Ovary (tissue), 9 donors: ENCODE results near the gene PHLDB1. TPM values are rescaled to one million over a fixed set of nuclear protein-coding genes. Genes with fewer than 3 reads are reported as not detected.
"Not testable (repeated sequence)": the region's sequence is repeated elsewhere in the genome, so short reads cannot be mapped to it uniquely, and the experiment has no call there.

Experiments used
- DNase-seq, 5 donors: peaks; one replicate each; pipeline ENCODE4 v3.0.0-alpha.2; 2019 to 2020
- H3K27ac ChIP-seq, 2 donors: fragments of 200-600 bp; one replicate each; pipeline versions ENCODE4 v1.5.1 to v1.8.0; 2019 to 2022
- H3K27me3 ChIP-seq: fragments of 200-600 bp; one replicate; pipeline ENCODE4 v1.8.0; 2022
- H3K36me3 ChIP-seq: fragments of 200-600 bp; sonication (generic); one replicate; pipeline ENCODE4 v1.5.1; 2019
- H3K4me1 ChIP-seq: one replicate; pipeline ENCODE4 v1.8.1; 2013; ENCODE audit warnings: mild to moderate bottlenecking, moderate library complexity; ENCODE audit not compliant: insufficient read depth
- H3K4me3 ChIP-seq: fragments of 200-600 bp; sonication (generic); one replicate; pipeline ENCODE4 v1.5.1; 2017
- H3K9me3 ChIP-seq, 2 donors: fragments of 200-600 bp in 1 of 2; sonication (generic) in 1 of 2; one replicate each; pipeline versions ENCODE4 v1.5.1 to v1.8.1; 2013 to 2019; ENCODE audit warnings: mild to moderate bottlenecking in 1 of 2, moderate library complexity in 1 of 2
- CTCF ChIP-seq, 3 donors: fragments of 450-650 bp in 2 of 3; fragments of 200-600 bp in 1 of 3; IDR thresholded peaks; one replicate each; pipeline versions ENCODE4 v1.5.1 to v1.8.0; 2016 to 2022; ENCODE audit warnings: antibody characterized with exemption in 3 of 3, mild to moderate bottlenecking in 1 of 3
- EP300 ChIP-seq: sonication (generic); formaldehyde crosslinking; IDR thresholded peaks from one replicate; pipeline ENCODE4 v1.6.1; 2017; ENCODE audit warnings: antibody characterized with exemption
- POLR2A ChIP-seq: fragments of 450-650 bp; IDR thresholded peaks from one replicate; pipeline ENCODE4 v1.6.1; 2017; ENCODE audit warnings: antibody characterized with exemption, mild to moderate bottlenecking, moderate library complexity
- WGBS, 3 donors: extraction: QIAGEN DNeasy Blood & Tissue Kit in 1 of 3; methylation state at CpG; one replicate each; pipeline versions ENCODE4 v1.1.5 to v1.1.7; 2013 to 2017; 5-methylcytosine and 5-hydroxymethylcytosine counted together
- intact Hi-C, 4 donors: fragments of 100-400 bp; cut with DNase I; formaldehyde crosslinking; loops; one replicate each; pipeline versions ENCODE4 v1.11.0 to v1.15.1; 2022 to 2023
- polyA plus RNA-seq, 2 donors: library from polyadenylated mRNA; stranded (reverse); fragments of 200-250 nt in 1 of 2; fragments of 350-450 nt in 1 of 2; fragmentation: Illumina TruSeq in 1 of 2; extraction: RNeasy Lipid Tissue Mini Kit (QIAGEN cat#74804) in 1 of 2; gene quantifications; one replicate each; pipeline ENCODE4 v1.2.3, GENCODE V29; 2013 to 2014
- total RNA-seq, 7 donors: library from RNA; depleted of rRNA in 2 of 7; stranded (reverse); fragments of >200 nt in 2 of 7; fragmentation: NEBNext Ultra II Directional in 3 of 7; extraction: Animal tissue kit (Norgen Biotek cat#: 25700) in 3 of 7; gene quantifications; one replicate each; pipeline versions ENCODE4 v1.1.0 to v1.2.4, GENCODE V29; 2016 to 2023
- donor health status: DM: no; HTN: no; CAD: no; lungs with moderate emphysema.
- donor health status: DM: no; HTN: no; CAD: no.
- donor health status: Bipolar disorder and iron deficiency.
- donor health status: DM: yes; HTN: yes; CAD: no.
- donor health status: DM: no; HTN: no; CAD: no.
- donor health status: DM: yes; HTN: yes; CAD: no.

PHLDB1 gene
- total and polyA plus RNA-seq, 9 donors = 46.2 to 265 (median 137) TPM

DNA sequence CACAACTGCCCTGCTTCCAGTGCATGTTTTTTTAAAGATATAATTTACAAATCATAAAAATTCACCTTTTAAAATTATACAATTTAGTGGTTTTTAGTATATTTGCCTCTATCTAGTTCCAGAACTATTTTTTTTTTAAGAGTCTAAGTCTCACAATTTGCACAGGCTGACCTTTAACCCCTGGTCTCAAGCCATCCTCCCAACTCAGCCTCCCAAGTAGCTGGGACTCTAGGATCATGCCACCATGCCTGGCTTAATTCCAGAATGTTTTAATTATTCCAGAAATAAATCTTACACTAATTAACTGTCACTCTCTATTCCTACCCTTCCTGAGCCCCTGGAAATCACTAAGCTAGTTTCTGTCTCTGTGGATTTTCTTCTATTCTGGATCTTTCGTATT, 36.6 kb upstream of the PHLDB1 start:
- Histone ChIP-seq H3K27me3 (no peaks in the 10 kb centered on the region), H3K27ac (no peak overlapping the region), H3K9me3 (no peaks in the 10 kb centered on the region), H3K4me1 (no peaks in the 10 kb centered on the region), H3K36me3 (no peaks in the 10 kb centered on the region), H3K4me3 (no peak overlapping the region)
- intact Hi-C loops = no loop called here
- no peak for DNase-seq
- TF ChIP-seq EP300 = no peak
- no peak for TF ChIP-seq CTCF (IDR thresholded peaks at IDR 0.05)
- no peak for TF ChIP-seq POLR2A
- WGBS, 3 donors = 97 to 98% (median 97%) methylated on average over 1 of the region's 1 CpG

DNA sequence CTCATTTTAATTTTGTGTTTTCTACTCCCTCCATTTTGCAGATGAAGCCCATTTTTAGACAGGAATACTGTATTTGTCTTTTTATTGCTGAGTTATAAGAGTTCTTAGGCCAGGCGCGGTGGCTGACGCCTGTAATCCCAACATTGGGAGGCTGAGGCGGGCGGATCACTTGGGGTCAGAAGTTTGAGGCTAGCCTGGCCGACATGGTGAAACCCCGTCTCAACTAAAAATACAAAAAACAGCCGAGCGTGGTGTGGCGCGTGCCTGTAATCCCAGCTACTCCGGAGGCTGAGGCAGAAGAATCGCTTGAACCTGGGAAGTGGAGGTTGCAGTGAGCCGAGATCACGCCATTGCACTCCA, 35.7 kb upstream of the PHLDB1 start:
- 1 to 12% (median 1%) methylated on average over 15 of the region's 15 CpGs for WGBS, 3 donors
- Histone ChIP-seq H3K4me3 (peak overlapping the region; percentile 99), H3K27ac (peak overlapping the region; percentile 94)
- H3K36me3 ChIP-seq, H3K27me3 ChIP-seq, intact Hi-C loops, H3K4me1 ChIP-seq, H3K9me3 ChIP-seq: not testable (repeated sequence)
- peak in 3 of 5 donors; percentile 45 to 56 (median 49) for DNase-seq

DNA sequence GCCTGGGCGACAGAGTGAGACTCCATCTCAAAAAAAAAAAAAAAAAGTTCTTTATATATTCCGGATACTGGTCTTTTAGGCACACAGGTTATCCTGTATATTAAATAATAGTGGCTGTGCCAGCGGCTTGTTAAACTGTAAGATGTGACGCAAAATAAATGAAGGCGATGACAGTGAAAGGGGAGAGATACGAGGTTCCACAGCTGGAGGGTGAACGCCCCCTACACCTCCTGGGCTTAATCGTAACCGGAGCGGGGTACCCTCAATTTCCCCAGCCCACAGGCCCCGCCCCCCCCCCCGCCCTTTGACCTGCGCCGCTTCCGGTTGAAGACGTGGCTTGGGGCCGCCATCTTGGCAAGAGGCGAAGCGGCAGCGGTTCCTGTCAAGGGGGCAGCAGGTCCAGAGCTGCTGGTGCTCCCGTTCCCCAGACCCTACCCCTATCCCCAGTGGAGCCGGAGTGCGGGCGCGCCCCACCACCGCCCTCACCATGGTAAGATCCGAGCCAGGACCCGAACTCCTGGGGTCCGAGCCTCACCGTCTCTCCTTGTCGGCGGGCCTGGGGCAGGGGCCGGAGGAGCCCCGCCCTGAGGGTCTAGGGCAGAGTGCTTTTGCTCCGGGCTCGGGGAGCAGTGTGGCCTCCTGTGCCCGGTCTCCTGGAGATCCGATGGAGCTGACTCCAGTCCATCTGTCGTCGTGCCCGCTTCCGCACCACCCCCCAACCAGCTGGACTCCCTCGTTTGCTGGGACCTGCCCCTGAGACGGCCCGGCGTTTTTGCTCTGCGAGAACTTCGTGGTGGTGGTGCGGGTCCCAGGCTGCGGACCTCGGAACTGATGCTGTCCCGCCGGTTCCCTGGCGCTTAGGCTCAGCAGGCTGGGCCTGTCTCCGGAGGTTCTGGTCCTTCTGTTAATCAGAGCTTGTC, 35.1 kb upstream of the PHLDB1 start, which contains the start of gene ARCN1:
TSS of gene ARCN1 (plus strand) at position 349 of the 920 bp plus-strand sequence. CDS start at position 488, 139 bp downstream.
- H3K27me3 ChIP-seq = no peaks in the 10 kb centered on the region
- 0 to 1% (median 1%) methylated on average over 53 to 55 of the region's 55 CpGs for WGBS, 3 donors
- intact Hi-C loops = no loop called here
- H3K9me3 ChIP-seq = no peaks in the 10 kb centered on the region
- H3K36me3 ChIP-seq = no peaks in the 10 kb centered on the region
- peak within 1 kb of the TSS; percentile 99 for H3K4me3 ChIP-seq
- peaks cover 5% of the 10 kb centered on the region for H3K4me1 ChIP-seq
- H3K27ac ChIP-seq = peak within 1 kb of the TSS; percentile 94
- DNase-seq = peak; percentile 80 to 86 (median 84)
- TF ChIP-seq CTCF (IDR thresholded peaks at IDR 0.05) (no peak), POLR2A (peak; percentile 71)

GRCh38 chr11:118572981-118573550, 34.3 kb upstream of the PHLDB1 start:
- intact Hi-C loops = no loop called here
- Histone ChIP-seq H3K9me3 (no peaks in the 10 kb centered on the region), H3K27me3 (no peaks in the 10 kb centered on the region), H3K27ac (peak overlapping the region; percentile 94), H3K36me3 (no peaks in the 10 kb centered on the region), H3K4me3 (peak overlapping the region; percentile 99), H3K4me1 (peaks cover 8% of the 10 kb centered on the region)
- no peak for DNase-seq
- WGBS, 3 donors = 1 to 3% (median 1%) methylated on average over 10 of the region's 10 CpGs
- no peak for TF ChIP-seq CTCF (IDR thresholded peaks at IDR 0.05)
- TF ChIP-seq POLR2A = no peak
- no peak for TF ChIP-seq EP300

GRCh38 chr11:118574636-118575035, 32.8 kb upstream of the PHLDB1 start:
- no peak overlapping the region for H3K27ac ChIP-seq
- no peaks in the 10 kb centered on the region for H3K27me3 ChIP-seq
- no peaks in the 10 kb centered on the region for H3K36me3 ChIP-seq
- H3K4me3 ChIP-seq = no peak overlapping the region
- H3K9me3 ChIP-seq = no peaks in the 10 kb centered on the region
- intact Hi-C loops = loop anchor here in 1 of 4 donors (5.0 kb wide), 1 partner anchor 38 kb away; no protein-coding TSS in a partner anchor
- no peak for DNase-seq
- H3K4me1 ChIP-seq = peaks cover 9% of the 10 kb centered on the region
- TF ChIP-seq EP300 (no peak), CTCF (IDR thresholded peaks at IDR 0.05) (no peak), POLR2A (no peak)
- WGBS, 3 donors = 50 to 64% (median 56%) methylated on average over 7 of the region's 7 CpGs

GRCh38 chr11:118577995-118578394, 29.4 kb upstream of the PHLDB1 start:
- not testable (repeated sequence) for H3K27me3 ChIP-seq, H3K36me3 ChIP-seq, H3K4me3 ChIP-seq, DNase-seq, H3K9me3 ChIP-seq, H3K27ac ChIP-seq
- H3K4me1 ChIP-seq = peaks cover 10% of the 10 kb centered on the region
- intact Hi-C loops = loop anchor here in 1 of 4 donors (5.0 kb wide), 1 partner anchor 34 kb away; no protein-coding TSS in a partner anchor
